WI38 (cell line): ENCODE measurements around the gene QKI.

Source experiments
- H3K4me3 ChIP-seq: 2 replicates; pipeline ENCODE4 v1.5.1; 2011; ENCODE audit warnings: low read depth, mild to moderate bottlenecking, control low read depth, low read length
- CTCF ChIP-seq: IDR thresholded peaks from 2 replicates; pipeline ENCODE4 v1.5.1; 2012; ENCODE audit warnings: low read depth, mild to moderate bottlenecking, control low read depth, low read length

The QKI gene

GRCh38 chr6:163522033-163522432, 107.5 kb downstream of the QKI start:
- TF ChIP-seq CTCF, result no peak
- no peak overlapping the region for H3K4me3 ChIP-seq

DNA sequence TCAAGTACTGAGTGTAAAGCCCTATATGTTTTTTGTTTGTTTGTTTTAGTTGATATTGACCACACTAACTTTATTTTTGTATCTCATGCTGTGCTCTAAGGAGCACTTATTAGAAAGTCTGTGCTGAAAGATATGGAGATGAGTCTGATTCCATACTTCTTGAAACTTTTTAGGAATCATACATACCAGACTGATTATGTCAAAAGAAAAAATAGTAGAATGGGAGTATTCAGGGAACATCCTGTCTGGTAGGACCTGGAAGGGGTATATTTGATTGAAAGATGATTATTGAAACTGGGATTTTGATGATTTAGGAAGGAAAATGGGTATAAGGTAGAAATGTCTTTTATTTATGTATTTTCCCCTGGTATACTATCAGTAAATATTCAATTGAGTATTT, 111.4 kb downstream of the QKI start:
- H3K4me3 ChIP-seq, result no peak overlapping the region
- TF ChIP-seq CTCF, result no peak

DNA sequence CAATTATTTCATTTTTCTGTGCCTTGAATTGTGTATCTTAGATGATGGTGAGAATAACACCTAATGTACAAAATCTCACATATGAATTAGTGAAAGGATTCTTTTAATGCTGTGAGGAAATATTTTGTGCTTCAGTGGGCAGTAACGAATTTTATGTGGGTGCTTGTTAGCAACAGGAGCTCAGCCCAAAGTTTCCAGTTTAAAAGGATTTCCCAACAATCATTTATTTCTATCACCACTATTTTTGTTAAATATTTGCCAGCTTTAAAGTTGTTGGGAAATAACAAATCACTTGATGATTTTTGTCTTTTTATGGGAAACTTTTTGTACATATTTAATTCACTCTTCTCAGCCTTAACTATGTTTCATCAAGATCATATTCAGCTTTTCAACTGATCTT, 111.8 kb downstream of the QKI start:
- TF ChIP-seq CTCF, result no peak
- no peak overlapping the region for H3K4me3 ChIP-seq

- H3K4me3 ChIP-seq, result no peak overlapping the region
- no peak for TF ChIP-seq CTCF
These were observed 112.8 kb downstream of the QKI start for GRCh38 chr6:163527291-163527690.

DNA sequence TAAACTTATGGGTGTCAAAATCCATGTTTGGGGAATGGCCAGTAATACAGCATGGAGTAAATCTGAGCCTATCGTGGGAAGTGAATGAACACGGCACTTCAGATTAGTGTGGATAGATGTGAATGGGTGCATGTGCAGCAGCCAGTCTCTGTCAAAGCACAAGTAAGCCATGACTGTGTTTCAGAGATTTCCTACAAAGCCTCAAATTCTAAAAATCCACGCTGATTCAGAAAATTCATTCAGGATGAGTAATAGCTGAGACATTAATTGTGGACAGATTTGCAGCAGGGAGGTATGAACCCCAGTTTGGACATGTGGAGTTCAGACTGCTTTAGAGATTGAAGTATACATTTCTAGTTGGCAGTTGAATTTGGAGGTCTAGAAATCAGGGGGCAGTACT, 115.1 kb downstream of the QKI start:
- no peak overlapping the region for H3K4me3 ChIP-seq
- no peak for TF ChIP-seq CTCF

- no peak for TF ChIP-seq CTCF
- no peak overlapping the region for H3K4me3 ChIP-seq
These were observed 115.9 kb downstream of the QKI start for GRCh38 chr6:163530406-163530805.

GRCh38 chr6:163531122-163531521, 116.6 kb downstream of the QKI start:
- H3K4me3 ChIP-seq, result no peak overlapping the region
- TF ChIP-seq CTCF, result no peak
